A549 (cell line): ENCODE results near the gene ZNF827. TPM values are rescaled to one million over a fixed set of nuclear protein-coding genes. Genes with fewer than 3 reads are reported as not detected.

Experiments
- ATAC-seq, 2 experiments: fragments of 200-7000 bp in 1 of 2; fragments of >200 bp in 1 of 2; cut with Nextera tagmentation in 1 of 2; cut with Tn5 transposase in 1 of 2; 3 replicates each; pipeline versions ENCODE4 v1.8.0 to v1.9.1; 2018 to 2020; ENCODE audit warnings: mild to moderate bottlenecking in 1 of 2, moderate library complexity in 1 of 2
- CTCF ChIA-PET: fragments of 300-600 bp; sonication (Branson Sonifier 250); formaldehyde crosslinking; extraction: SDS; loops from one replicate; lab custom pipeline; 2021; ENCODE audit warnings: antibody characterized with exemption, inconsistent platforms; lab: Yijun Ruan, JAX
- POLR2A ChIA-PET: fragments of 350-600 bp; formaldehyde crosslinking; extraction: SDS; loops from one replicate; lab custom pipeline; 2021; ENCODE audit warnings: antibody characterized with exemption, inconsistent platforms; lab: Yijun Ruan, JAX
- DNase-seq, 2 experiments: peaks; one replicate each; pipeline versions ENCODE4 v3.0.0 to v3.0.0-alpha.2; 2011 to 2016; ENCODE audit warnings: low read depth in 1 of 2, low spot score in 1 of 2
- FAIRE-seq: peaks from 2 replicates; lab custom pipeline; 2011; peaks lifted over from hg19 to GRCh38; lab: Jason Lieb, UNC
- H3K27ac ChIP-seq, 2 experiments: fragments of >200 bp; sonication (Bioruptor Twin); formaldehyde crosslinking; 3 replicates each; pipeline ENCODE4 v1.5.1; 2016 to 2017
- H3K4me1 ChIP-seq: fragments of >200 bp; sonication (Bioruptor Twin); formaldehyde crosslinking; 3 replicates; pipeline ENCODE4 v1.6.1; 2016
- H3K4me2 ChIP-seq: fragments of >200 bp; sonication (Bioruptor Twin); formaldehyde crosslinking; 3 replicates; pipeline ENCODE4 v1.6.1; 2016
- H3K4me3 ChIP-seq: fragments of >200 bp; sonication (Bioruptor Twin); formaldehyde crosslinking; 3 replicates; pipeline ENCODE4 v1.5.1; 2016
- H3K9me3 ChIP-seq: fragments of >200 bp; sonication (Bioruptor Twin); formaldehyde crosslinking; 3 replicates; pipeline ENCODE4 v1.6.1; 2016
- ATOH8 ChIP-seq: fragments of 250-450 bp; sonication (Bioruptor Pico); IDR thresholded peaks from 2 replicates; pipeline ENCODE4 v1.5.0; 2020; ENCODE audit warnings: low read depth, mild to moderate bottlenecking, moderate library complexity
- CBX8 ChIP-seq: fragments of 200-600 bp; sonication (generic); IDR thresholded peaks from 2 replicates; pipeline ENCODE4 v1.6.1; 2016
- CHD4 ChIP-seq: fragments of 200-600 bp; sonication (generic); IDR thresholded peaks from 2 replicates; pipeline ENCODE4 v1.6.1; 2016; ENCODE audit warnings: antibody characterized with exemption, mild to moderate bottlenecking, borderline replicate concordance
- E2F6 ChIP-seq: IDR thresholded peaks from 2 replicates; pipeline ENCODE4 v1.6.1; 2012; ENCODE audit warnings: low read depth, borderline replicate concordance
- EHMT2 ChIP-seq: fragments of 200-600 bp; sonication (generic); IDR thresholded peaks from 2 replicates; pipeline ENCODE4 v1.6.1; 2016; ENCODE audit warnings: antibody characterized with exemption, low read depth, mild to moderate bottlenecking, moderate library complexity
- ESRRA ChIP-seq: fragments of 150-350 bp; IDR thresholded peaks from 2 replicates; pipeline ENCODE4 v1.6.1; 2014; ENCODE audit warnings: mild to moderate bottlenecking, low read length, borderline replicate concordance
- FOSB ChIP-seq: fragments of 250-450 bp; sonication (Bioruptor Pico); IDR thresholded peaks from 2 replicates; pipeline ENCODE4 v1.5.0; 2020; ENCODE audit warnings: mild to moderate bottlenecking, moderate library complexity
- FOXS1 ChIP-seq: fragments of 250-450 bp; sonication (Bioruptor Pico); IDR thresholded peaks from 2 replicates; pipeline ENCODE4 v1.5.0; 2020; ENCODE audit warnings: mild to moderate bottlenecking, moderate library complexity
- GATA3 ChIP-seq: IDR thresholded peaks from 2 replicates; pipeline ENCODE4 v1.6.1; 2012; ENCODE audit warnings: borderline replicate concordance
- HOXA7 ChIP-seq: fragments of 250-450 bp; sonication (Bioruptor Pico); IDR thresholded peaks from 2 replicates; pipeline ENCODE4 v1.5.0; 2020; ENCODE audit warnings: mild to moderate bottlenecking, moderate library complexity
- HOXB13 ChIP-seq: fragments of 250-450 bp; sonication (Bioruptor Pico); IDR thresholded peaks from 2 replicates; pipeline ENCODE4 v1.5.0; 2020; ENCODE audit warnings: low read depth, mild to moderate bottlenecking, moderate library complexity
- KDM5A ChIP-seq: fragments of 200-600 bp; sonication (generic); IDR thresholded peaks from 2 replicates; pipeline ENCODE4 v1.6.1; 2016; ENCODE audit warnings: antibody characterized with exemption, mild to moderate bottlenecking
- MAZ ChIP-seq: fragments of 150-350 bp; IDR thresholded peaks from 2 replicates; pipeline ENCODE4 v1.6.1; 2014; ENCODE audit warnings: antibody characterized with exemption, low read depth, low read length, borderline replicate concordance
- NPAS2 ChIP-seq: fragments of 250-450 bp; sonication (Bioruptor Pico); IDR thresholded peaks from 2 replicates; pipeline ENCODE4 v1.8.0; 2022; ENCODE audit warnings: mild to moderate bottlenecking, moderate library complexity, borderline replicate concordance
- PBX3 ChIP-seq: IDR thresholded peaks from 2 replicates; pipeline ENCODE4 v1.6.1; 2012
- RARB ChIP-seq: fragments of 250-450 bp; sonication (Bioruptor Pico); IDR thresholded peaks from 2 replicates; pipeline ENCODE4 v1.8.0; 2021; ENCODE audit warnings: mild to moderate bottlenecking, moderate library complexity
- RFX5 ChIP-seq: fragments of 450-650 bp; IDR thresholded peaks from 2 replicates; pipeline ENCODE4 v1.7.1; 2014; ENCODE audit warnings: antibody characterized with exemption, mild to moderate bottlenecking, moderate library complexity
- SREBF2 ChIP-seq: fragments of 450-650 bp; IDR thresholded peaks from 2 replicates; pipeline ENCODE4 v1.6.1; 2014; ENCODE audit warnings: mild to moderate bottlenecking, moderate library complexity
- ZFP36 ChIP-seq: fragments of 450-650 bp; IDR thresholded peaks from 2 replicates; pipeline ENCODE4 v1.6.1; 2014; ENCODE audit warnings: borderline replicate concordance; ENCODE audit not compliant: partially characterized antibody
- ZNF302 ChIP-seq: fragments of 250-450 bp; sonication (Bioruptor Pico); IDR thresholded peaks from 2 replicates; pipeline ENCODE4 v1.9.0; 2021; ENCODE audit warnings: inconsistent platforms, mild to moderate bottlenecking, moderate library complexity
- WGBS: methylation state at CpG from one replicate; pipeline ENCODE4 v1.1.6; 2017; ENCODE audit errors: missing lambda C conversion rate; 5-methylcytosine and 5-hydroxymethylcytosine counted together
- polyA plus RNA-seq, 4 experiments: library from polyadenylated mRNA; depleted of rRNA in 3 of 4; stranded (reverse); fragments of >200 nt; fragmentation: RNase III in 1 of 4; extraction: RNeasy Plus Mini Kit Qiagen cat#74134 plus additional on column Dnase treatment in 1 of 4; gene quantifications; 2 replicates in 3 of 4; 3 replicates in 1 of 4; pipeline ENCODE4 v1.2.3, GENCODE V29; 2011 to 2017

ZNF827 gene
- polyA plus RNA-seq, 2 of the 4 experiments (the other 2 are of a cell fraction), result 3.8 to 4.2 TPM

- no peak overlapping the region for H3K4me2 ChIP-seq
- TF ChIP-seq E2F6 (no peak), HOXB13 (CRISPR knock-in tag) (no peak), GATA3 (no peak), ESRRA (no peak), KDM5A (no peak), CHD4 (no peak), ZNF302 (CRISPR knock-in tag) (no peak), ZFP36 (no peak), PBX3 (no peak), RARB (CRISPR knock-in tag) (no peak), CBX8 (no peak)
- no peak for FAIRE-seq
- WGBS, result 84% methylated on average over 4 of the region's 4 CpGs
- no peak for ATAC-seq
- no peak overlapping the region for H3K4me3 ChIP-seq
- ChIA-PET CTCF (no interaction called here), POLR2A (no interaction called here)
- DNase-seq, result no peak
- no peaks in the 10 kb centered on the region for H3K9me3 ChIP-seq
- H3K27ac ChIP-seq, result no peak overlapping the region
- H3K4me1 ChIP-seq, result no peaks in the 10 kb centered on the region
These were observed 116.9 kb downstream of the ZNF827 start for GRCh38 chr4:145821766-145822165.

- TF ChIP-seq ZNF302 (CRISPR knock-in tag), result no peak
- no peak for TF ChIP-seq NPAS2 (CRISPR knock-in tag)
- TF ChIP-seq MAZ, result no peak
- TF ChIP-seq, all 56 proteins: peak for 0
- CTCF ChIA-PET, result no interaction called here
- H3K4me3 ChIP-seq, result no peak overlapping the region
- no peak overlapping the region for H3K4me2 ChIP-seq
- no peaks in the 10 kb centered on the region for H3K9me3 ChIP-seq
- H3K4me1 ChIP-seq, result no peaks in the 10 kb centered on the region
- H3K27ac ChIP-seq, result no peak overlapping the region
- DNase-seq (no peak), ATAC-seq (no peak), FAIRE-seq (no peak)
- 76% methylated on average over 3 of the region's 3 CpGs for WGBS
- POLR2A ChIA-PET, result no interaction called here
These were observed 118.2 kb downstream of the ZNF827 start for GRCh38 chr4:145820407-145820806.

- H3K27ac ChIP-seq, result no peak overlapping the region
- CTCF ChIA-PET, result no interaction called here
- no peak overlapping the region for H3K4me3 ChIP-seq
- H3K4me2 ChIP-seq, result no peak overlapping the region
- POLR2A ChIA-PET, result no interaction called here
- FAIRE-seq, result no peak
- DNase-seq, result no peak
- no peak for ATAC-seq
- H3K9me3 ChIP-seq, result no peaks in the 10 kb centered on the region
- H3K4me1 ChIP-seq, result no peaks in the 10 kb centered on the region
- 89% methylated on average over 5 of the region's 5 CpGs for WGBS
- TF ChIP-seq FOSB (CRISPR knock-in tag), result no peak
- TF ChIP-seq SREBF2, result no peak
- TF ChIP-seq FOXS1 (CRISPR knock-in tag), result no peak
- no peak for TF ChIP-seq EHMT2
- TF ChIP-seq HOXA7 (CRISPR knock-in tag), result no peak
- no peak for TF ChIP-seq CHD4
- TF ChIP-seq ESRRA, result no peak
- TF ChIP-seq ATOH8 (CRISPR knock-in tag), result no peak
- TF ChIP-seq RFX5, result no peak
These were observed 118.8 kb downstream of the ZNF827 start for GRCh38 chr4:145819853-145820181.
